GM18867 (cell line): ENCODE data around the gene ASMTL.
A peak's percentile ranks its signal among the peaks of the same experiment; 100 is the strongest.
"Not testable (repeated sequence)": the region's sequence is repeated elsewhere in the genome, so short reads cannot be mapped to it uniquely, and the experiment has no call there.

Experiments
- ATAC-seq: cut with Tn5 transposase; IDR thresholded peaks from one replicate; pipeline ENCODE4 v1.9.1; 2021; ENCODE audit warnings: mild to moderate bottlenecking, moderate library complexity; ENCODE audit not compliant: unreplicated experiment

The ASMTL gene

DNA sequence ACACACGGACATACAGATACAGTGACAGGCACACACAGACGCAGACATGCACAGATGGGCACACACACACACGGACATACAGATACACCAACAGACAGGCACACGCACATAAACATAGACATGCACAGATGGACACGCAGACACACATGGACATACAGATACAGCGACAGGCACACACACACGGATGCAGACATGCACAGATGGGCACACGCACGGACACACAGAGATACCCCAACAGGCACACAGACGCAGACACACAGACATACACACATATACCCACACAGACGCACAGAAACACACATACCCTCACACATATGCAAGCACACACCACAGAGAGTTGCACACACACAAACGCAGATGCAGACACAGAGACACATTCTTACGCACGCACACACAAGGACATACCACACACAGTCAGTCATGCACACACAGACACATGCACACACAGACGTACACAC lies 36.4 kb downstream of the ASMTL start:
- no peak for ATAC-seq

DNA sequence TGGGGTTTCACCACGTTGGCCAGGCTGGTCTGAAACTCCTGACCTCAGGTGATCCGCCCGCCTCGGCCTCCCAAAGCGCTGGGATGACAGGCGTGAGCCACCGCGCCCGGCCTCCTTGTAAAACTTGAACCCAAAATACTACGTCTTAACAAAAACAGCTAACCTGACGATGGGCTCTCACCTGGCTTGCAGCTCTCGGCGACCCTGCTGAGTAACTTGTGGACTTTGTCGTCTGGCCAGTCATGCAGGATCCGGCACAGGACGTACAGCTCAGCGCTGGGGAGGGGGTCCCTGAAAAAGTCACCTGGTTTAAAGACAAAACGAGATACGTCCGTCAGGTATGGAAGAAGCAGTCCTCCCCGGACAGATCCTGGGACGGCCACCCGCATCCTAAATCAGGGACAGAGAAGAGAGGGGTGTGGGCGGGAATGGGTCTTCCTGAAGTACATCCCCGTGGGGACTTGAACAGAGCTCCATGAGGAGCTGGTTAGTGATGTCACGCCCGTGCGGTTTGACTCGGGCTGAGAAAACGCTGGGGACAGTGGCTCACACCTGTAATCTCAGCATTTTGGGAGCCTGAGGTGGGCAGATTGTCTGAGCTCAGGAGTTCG lies 40.1 kb downstream of the ASMTL start:
- ATAC-seq, result no peak

DNA sequence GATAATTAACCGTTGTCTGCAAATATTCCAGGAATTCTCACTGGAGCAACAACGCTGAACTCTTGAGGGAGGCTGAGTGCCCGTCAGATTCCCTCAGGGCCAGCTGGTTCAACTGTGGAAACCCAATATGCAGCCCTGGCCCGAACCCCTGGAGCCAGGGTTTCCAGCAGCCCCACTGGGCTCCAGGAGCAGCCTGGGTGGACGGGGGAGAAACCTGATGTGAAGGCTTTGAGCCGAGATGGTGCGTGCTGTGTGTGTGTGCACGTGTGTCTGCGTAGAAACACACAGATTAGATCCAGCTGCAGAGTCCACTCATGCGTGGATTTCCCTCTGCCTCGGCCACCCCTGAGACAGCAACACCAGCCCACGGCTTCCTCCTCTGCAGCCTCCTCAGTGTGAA lies 41.4 kb downstream of the ASMTL start:
- ATAC-seq, result no peak

DNA sequence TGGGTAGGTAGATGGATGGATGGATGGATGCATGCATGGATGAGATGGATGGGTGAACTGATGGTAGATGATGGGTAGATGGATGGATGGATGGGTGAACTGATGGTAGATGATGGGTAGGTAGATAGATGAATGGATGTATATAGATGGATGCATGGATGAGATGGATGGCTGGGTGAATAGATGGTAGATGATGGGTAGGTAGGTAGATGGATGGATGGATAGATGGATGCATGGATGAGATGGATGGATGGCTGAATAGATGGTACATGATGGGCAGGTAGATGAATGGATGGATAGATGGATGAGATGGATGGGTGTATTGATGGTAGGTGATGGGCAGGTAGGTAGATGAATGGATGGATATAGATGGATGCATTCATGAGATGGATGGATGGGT lies 45.7 kb downstream of the ASMTL start:
- ATAC-seq, result no peak

DNA sequence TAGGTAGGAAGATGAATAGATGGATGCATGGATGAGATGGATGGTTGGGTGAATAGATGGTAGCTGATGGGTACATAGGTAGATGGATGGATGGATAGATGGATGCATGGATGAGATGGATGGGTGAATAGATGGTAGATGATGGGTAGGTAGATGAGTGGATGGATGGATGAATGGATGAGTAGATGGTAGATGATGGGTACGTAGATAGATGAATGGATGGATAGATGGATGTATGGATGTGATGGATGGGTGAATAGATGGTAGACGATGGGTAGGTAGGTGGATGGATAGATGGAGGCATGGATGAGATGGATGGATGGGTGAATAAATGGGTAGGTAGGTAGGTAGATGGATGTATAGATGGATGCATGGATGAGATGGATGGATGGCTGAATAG lies 46.9 kb downstream of the ASMTL start:
- not testable (repeated sequence) for ATAC-seq

DNA sequence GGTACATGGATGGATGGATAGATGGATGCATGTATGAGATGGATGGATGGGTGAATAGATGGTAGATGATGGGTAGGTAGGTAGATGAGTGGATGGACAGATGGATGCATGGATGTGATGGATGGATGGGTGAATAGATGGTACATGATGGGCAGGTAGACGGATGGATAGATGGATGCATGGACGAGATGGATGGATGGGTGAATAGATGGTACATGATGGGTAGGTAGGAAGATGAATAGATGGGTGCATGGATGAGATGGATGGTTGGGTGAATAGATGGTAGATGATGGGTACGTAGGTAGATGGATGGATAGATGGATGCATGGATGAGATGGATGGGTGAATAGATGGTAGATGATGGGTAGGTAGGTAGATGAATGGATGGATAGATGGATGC lies 48.8 kb downstream of the ASMTL start:
- not testable (repeated sequence) for ATAC-seq

DNA sequence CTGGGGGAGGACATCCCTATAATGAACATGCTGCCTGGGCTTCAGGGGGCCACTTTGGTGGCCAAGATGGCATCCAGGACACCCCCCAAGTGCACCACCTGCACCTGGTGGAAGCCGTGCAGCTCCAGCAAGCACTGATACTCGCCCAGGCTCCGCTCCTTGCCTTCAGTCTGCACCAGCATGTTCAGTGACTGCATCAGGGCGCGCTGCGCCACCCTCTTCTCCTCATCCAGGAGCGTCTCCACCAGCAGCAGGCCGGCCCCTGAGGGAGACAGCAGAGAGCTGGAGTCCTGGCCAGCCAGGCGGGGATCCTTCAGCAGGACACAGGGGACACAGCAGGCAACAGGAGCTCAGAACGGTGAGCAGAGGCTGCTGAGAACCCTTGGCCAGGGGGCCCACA lies 49.5 kb downstream of the ASMTL start:
- no peak for ATAC-seq

DNA sequence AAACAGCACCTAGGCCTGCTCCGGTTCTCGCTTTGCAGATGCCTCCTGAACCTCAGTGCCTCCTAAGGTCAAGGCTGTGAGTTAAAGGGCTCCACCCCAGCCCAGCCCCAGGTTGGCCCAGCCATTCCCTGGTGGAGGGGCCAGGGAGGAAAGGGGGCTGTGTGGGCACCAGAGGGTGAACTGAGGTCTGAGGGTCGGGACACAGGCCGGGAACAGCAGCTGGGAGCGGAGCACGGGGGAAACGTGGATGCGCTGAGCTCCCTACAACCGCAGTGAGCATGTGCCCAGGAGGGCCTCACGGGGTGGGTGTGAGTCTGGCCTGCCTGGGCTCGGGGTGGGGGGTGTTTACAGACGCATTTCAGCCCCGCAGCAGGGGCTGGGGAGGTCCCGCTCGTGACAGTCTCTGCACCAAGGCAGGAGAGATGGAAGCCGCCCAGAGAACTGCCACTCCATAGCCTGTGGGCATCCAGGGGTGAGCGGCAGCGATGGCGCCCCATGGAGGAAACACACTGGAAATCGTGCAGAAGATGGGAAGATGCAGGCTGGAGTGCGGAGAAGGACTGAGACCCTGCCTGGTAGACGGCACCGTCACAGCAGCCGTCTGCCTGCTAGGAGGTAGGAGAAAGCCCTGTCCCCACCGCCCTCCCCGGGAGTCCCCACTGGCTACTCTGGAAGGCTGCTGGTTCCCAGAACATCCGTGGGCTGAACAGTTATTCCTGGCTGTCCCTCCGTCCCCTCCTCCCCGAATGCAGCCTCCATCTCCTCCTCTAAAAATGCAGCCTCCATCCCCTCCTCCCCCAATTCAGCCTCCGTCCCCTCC lies 50.9 kb downstream of the ASMTL start:
- no peak for ATAC-seq

DNA sequence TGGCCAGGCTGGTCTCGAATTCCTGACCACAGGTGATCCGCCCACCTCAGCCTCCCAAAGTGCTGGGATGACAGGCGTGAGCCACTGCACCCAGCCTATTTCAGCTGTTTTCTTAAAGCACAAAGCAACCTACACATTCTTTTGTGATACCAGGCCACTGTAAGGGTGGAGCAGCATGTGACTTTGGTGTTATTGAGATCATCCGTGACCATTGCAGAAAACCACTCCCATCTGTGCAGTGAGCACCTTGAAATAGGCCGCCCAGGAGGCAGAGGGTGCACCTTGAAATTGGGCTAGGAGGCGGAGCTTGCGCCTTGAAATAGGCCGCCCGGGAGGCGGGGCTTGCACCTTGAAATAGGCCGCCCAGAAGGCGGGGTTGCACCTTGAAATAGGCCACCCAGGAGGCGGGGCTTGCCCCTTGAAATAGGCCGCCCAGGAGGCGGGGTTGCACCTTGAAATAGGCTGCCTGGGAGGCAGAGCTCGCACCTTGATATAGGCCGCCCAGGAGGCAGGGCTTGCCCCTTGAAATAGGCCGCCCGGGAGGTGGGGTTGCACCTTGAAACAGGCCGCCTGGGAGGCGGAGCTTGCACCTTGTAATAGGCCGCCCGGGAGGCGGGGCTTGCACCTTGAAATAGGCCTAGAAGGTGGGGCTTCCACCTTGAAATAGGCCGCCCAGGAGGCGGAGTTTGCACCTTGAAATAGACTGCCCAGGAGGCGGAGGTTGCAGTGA lies 51.8 kb downstream of the ASMTL start:
- ATAC-seq, result no peak

DNA sequence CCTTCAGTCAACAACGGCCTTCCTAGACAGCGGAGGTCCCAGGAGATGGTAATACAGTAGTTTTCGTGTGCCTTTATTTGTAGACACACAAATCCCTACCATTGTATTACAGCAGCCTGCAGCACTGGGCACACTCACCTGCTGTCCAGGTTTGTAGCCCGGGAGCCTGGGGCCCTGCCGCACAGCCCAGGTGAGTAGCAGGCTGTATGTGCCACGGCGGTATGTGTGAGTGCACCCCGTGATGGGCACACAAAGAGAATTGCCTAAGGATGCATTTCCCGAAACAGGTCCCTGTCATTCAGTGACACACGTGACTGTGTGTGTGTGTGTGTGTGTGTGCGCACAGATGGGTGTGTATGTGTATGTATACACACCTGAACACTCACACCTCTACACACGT lies 52.7 kb downstream of the ASMTL start:
- no peak for ATAC-seq

DNA sequence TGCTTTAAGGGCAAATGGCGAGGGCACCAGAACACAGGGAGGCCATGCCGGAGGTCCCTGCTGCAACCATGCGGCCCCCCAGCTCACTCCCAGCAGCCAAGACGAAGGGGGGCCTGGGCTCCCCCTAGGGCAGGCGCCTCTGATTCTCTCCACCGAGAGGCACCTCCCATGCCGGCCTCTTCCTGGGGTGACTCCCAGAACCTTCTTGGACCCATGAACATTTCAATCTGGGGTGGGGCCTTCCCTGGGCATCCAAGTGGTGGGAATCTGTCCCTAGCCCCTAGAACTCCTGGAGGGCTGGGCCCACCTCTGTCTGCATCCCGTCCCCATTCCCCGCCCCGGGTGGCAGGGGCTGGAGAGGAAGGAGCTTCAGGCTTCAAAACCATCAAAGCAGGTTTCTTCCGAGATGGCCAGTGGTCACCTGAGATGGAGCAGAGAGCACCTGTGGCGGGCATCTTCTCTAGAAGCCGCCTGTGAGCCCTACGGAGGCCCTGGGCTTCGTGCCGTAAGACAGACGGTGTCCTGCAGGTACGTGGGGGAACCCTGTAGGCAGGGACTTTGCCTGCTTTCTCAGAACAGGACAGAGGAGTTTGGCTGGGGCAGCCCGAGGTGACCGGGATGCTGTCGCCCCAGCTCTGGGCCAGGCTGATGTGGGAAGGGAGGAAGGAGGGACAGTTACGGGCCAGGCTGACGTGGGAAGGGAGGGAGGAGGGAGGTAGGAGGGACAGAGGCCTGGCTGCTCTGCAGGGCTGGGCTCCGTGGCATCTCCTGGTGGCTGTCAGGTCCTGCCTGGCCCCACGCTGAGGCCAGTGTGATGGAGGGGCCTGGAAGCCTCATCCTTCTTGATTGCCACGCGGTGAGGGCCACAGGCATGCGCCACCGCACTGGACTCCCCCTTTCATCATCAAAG lies 54.0 kb downstream of the ASMTL start:
- ATAC-seq, result no peak

DNA sequence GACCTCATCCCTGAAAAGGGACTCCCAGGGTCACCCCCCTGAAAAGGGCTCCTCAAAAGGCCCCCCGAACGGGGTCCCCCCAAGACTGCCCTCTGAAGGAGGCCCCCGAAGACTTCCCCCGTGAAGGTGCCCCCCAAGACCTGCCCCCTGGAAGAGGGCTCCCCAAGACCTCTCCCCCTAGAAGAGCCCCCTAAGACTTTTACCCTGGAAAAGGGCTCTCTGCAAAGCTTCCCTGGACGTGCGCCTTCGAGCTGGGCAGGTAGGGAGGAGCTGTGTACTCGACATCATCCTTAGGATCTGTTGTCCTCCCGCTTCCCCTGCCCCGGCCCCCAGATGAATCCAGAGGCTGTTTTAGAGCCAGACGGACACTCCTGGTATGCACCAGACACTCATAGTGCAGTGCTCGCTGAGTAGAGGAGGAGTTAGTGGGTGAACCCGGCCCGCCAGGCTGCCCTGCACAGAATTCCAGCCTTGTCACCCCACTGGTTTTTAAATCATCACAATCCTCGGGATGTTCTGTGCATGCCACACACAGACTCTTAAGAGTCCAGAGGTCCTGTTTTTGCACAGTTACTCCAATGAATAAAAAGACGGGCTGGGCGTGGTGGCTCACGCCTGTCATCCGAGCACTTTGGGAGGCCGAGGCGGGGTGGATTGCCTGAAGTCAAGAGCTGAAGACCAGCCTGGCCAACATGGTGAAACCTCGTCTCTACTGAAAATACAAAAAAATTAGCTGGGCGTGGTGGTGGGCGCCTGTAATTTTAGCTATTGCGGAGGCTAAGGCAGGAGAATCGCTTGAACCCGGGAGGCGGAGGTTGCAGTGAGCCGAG lies 55.1 kb downstream of the ASMTL start:
- ATAC-seq, result no peak

DNA sequence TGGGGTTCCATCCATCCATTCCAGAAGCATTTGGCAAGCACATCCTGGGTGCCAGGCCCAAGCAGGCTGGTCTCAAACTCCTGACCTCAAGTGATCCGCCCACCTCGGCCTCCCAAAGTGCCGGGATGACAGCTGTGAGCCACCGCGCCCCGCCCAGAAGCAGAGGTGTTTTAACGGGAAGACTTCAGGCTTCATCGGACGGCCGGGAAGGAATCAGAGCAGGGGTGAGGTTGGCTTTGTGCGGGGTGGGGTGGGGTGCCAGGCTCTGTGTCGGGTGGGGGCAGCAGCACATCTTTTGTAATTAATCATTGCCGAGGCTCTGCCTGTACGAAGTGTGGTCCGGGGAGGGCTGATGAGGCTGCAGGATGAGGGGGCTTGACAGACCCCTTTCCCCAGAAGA lies 55.7 kb downstream of the ASMTL start:
- ATAC-seq, result no peak

DNA sequence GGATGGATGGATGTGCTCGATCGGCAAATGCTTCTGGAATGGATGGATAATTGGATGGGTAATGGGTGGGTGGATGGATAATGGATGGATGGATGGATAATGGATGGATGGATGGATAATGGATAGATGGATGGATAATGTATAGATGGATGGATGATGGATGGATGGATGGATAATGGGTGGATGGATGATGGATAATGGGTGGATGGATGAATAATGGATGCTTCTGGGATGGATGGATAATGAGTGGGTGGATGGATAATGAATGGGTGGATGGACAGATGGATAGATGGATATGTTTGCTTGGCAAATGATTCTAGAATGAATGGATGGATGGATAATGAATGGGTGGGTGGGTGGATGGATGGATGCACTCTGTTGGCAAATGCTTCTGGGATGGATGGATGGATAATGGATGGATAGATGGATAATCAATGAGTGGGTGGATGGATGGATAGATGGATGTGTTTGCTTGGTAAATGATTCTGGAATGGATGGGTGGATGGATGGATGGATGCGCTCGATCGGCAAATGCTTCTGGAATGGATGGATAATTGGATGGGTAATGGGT lies 57.0 kb downstream of the ASMTL start:
- ATAC-seq, result no peak

DNA sequence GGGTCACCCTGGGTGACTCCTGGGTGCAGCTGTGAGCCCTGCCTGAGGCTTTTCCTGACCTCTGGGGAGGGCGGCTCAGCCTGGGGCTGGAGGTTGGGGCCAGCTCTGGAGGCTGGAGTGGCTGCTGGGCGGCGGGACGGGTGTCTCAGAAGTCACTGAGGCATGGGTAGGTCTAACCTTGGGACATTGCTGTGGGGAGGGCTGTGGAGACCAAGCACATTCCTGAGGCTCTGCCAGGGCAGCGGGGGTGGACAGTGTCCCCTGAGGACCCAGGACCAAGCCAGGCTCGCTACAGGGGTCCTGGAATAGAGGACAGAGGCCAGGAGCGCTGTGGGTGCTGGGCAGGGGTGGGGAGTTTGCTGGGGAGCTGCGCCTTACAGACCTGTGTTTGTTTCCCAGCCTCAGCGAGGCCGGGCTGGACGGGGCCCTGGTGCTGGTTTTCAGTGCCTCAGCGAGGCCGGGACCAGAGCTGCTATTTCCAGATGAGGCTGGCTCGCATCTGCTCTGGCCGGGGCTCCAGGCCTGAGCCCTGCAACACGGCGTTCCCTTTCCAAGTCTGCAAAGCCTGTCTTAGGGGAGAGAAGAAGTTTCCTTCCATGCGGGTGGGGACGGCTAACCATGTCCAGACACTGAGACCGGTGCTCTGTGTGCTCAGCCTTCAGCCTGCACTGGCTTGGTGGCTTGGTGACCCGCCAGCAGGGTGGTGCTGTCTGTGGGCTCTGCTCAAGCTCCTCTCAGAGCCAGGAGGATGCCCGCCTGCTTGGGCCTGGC lies 57.8 kb downstream of the ASMTL start:
- no peak for ATAC-seq

DNA sequence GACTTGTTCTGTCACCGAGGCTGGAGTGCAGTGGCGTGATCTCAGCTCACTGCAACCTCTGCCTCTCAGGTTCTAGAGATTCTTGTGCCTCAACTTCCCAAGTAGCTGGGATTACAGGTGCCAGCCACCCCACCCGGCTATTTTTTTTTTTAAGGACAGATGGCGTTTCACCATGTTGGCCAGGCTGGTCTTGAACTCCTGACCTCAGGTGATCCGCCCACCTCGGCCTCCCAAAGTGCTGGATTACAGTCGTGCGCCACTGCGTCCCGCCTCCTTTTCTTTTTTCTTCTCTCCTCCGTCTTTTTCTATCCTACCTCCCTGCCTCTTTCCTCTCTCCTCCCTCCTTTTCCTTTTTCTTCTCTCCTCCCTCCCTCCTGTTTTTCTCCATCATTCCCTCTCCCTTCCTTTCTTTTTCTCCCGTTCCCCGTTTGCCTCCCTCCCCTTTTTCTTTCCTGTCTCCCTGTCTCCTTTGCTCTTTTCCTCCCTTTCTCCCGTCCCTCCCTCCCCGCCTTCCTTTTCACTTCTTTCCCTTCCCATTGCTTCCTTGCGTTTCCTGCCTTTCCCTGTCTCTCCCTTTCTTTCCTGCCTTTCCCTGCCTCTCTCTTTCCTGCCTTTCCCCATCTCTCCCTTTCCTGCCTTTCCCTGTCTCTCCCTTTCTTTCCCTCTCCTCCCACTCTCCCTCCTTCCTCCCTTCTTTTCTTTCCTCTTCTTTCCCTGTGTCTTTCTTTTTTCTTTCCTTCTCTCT lies 58.7 kb downstream of the ASMTL start:
- no peak for ATAC-seq

DNA sequence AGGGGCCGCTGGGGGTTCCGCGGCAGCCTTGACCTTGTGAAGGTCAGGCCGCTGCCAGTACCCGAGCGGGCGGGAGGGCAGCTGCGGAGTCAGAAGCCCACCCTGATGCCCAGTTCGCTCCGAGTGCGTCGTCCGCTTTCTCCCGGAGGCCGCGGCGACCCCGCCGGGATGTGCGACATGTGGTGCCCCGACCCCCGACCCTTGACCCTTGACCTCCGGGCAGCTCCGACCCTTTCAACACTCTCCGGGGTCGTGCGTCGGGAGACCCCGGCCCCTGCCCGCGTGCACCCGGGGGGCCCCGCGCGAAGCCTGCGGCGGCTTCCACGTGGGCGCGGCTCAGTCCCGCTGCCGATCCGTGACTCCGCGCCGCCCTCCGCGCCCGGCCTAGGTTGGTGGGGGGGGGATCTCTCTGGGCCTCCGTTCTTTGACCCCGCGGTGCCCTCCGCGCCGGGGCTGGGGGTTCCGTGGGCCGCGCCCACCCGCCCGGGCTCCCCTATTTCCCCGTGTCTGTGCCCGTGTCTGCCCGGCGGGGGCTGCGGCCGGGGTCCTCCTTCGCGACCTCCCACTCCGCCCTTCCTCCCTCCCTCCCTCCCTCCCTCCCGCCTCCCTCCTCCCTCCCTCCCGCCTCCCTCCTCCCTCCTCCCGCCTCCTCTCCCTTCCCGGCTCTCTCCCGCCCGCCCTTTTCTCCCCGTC lies 60.2 kb downstream of the ASMTL start:
- ATAC-seq, result peak; percentile 30
